ENCODE results near the gene IL17RD. TPM values are rescaled to one million over a fixed set of nuclear protein-coding genes. Genes with fewer than 3 reads are reported as not detected.

The IL17RD gene
- total and polyA plus RNA-seq, 10 of the 15 experiments (the other 5 are each of a cell fraction or from before 2014, with no cell fraction given) = 0.01 to 0.08 (median 0.04) TPM; not detected in 3

GRCh38 chr3:57133157-57133556 lies 32.0 kb downstream of the IL17RD start (continued):
- TF ChIP-seq CEBPZ (IDR thresholded peaks at IDR 0.05; ENCODE audit: low read depth, low read length) = no peak
- TF ChIP-seq SP1 (IDR thresholded peaks at IDR 0.05; ENCODE audit: low read depth, low read length) = no peak

- no peak for FAIRE-seq
- H3K27ac ChIP-seq (ENCODE audit: control insufficient read depth, insufficient read depth) = no peak overlapping the region
- no peak for TF ChIP-seq CHD1 (IDR thresholded peaks at IDR 0.05; ENCODE audit: low read depth, low read length)
- no peak for TF ChIP-seq CREM (IDR thresholded peaks at IDR 0.05; ENCODE audit: low read depth)
- no peak for TF ChIP-seq CHD4 (IDR thresholded peaks at IDR 0.05)
- no peak for TF ChIP-seq CEBPB (IDR thresholded peaks at IDR 0.05; ENCODE audit: borderline replicate concordance in 1 of 2, low read depth in 2 of 2, low read length in 2 of 2)
- no peak for TF ChIP-seq DPF2 (IDR thresholded peaks at IDR 0.05)
Observed at GRCh38 chr3:57132674-57133073, 32.5 kb downstream of the IL17RD start.

More at GRCh38 chr3:57132674-57133073, 32.5 kb downstream of the IL17RD start:
- Histone ChIP-seq H3K9me3 (replicated peaks; ENCODE audit: control insufficient read depth, insufficient read depth, low read length) (no peaks in the 10 kb centered on the region), H3K4me1 (ENCODE audit: control insufficient read depth, insufficient read depth, low read length) (no peaks in the 10 kb centered on the region), H4K20me1 (ENCODE audit: control insufficient read depth, insufficient read depth) (no peaks in the 10 kb centered on the region), H3K9ac (ENCODE audit: control insufficient read depth, insufficient read depth, low read length) (no peak overlapping the region), H3K4me2 (ENCODE audit: control insufficient read depth, insufficient read depth) (no peak overlapping the region), H3K79me2 (ENCODE audit: control insufficient read depth, insufficient read depth, low read length) (no peaks in the 10 kb centered on the region), H3K36me3 (ENCODE audit: control insufficient read depth in 2 of 2, insufficient read depth in 2 of 2, low read length in 1 of 2) (no peaks in the 10 kb centered on the region), H3K27me3 (replicated peaks in 1 of 2; ENCODE audit: control insufficient read depth in 2 of 2, insufficient read depth in 2 of 2, low read length in 1 of 2) (peaks cover 0 to 2% of the 10 kb centered on the region in 2 experiments; a peak in 2 of 4 replicates), H2AFZ (ENCODE audit: control insufficient read depth, low read depth, low read length) (no peak overlapping the region), H3K4me3 (no peak overlapping the region)
- ChIA-PET RAD21 (ENCODE audit: unreplicated experiment) (interaction anchor here (0.5 kb wide), 1 partner anchor 64 kb away, joined by 3 read pairs; no protein-coding TSS in a partner anchor), POLR2A (no interaction called here), SMC1A (ENCODE audit: uncharacterized antibody, unreplicated experiment) (no interaction called here), CTCF (no interaction called here)
- no TSS peak for BruUV-seq (replicated peaks)
- intact Hi-C loops (cut with micrococcal nuclease; ENCODE audit: unreplicated experiment) (no loop called here), in situ Hi-C loops (cut with MboI) (no loop called here)
- DNase-seq (ENCODE audit: low read depth, low spot score) (no peak), ATAC-seq (no peak)
- 94% methylated on average over 2 of the region's 2 CpGs for WGBS (ENCODE audit: insufficient coverage, insufficient replicate concordance, low lambda C conversion rate, missing lambda C conversion rate)

Data from GM12878 (cell line).